Heart right ventricle (tissue), 16 donors: ENCODE measurements around the gene EFHD1. TPM values are rescaled to one million over a fixed set of nuclear protein-coding genes. Genes with fewer than 3 reads are reported as not detected.

Experiments used
- ATAC-seq, 8 donors: fragments of 200-7000 bp; cut with Tn5 transposase; one replicate each; pipeline ENCODE4 v1.9.1; 2020; ENCODE audit warnings: mild to moderate bottlenecking in 8 of 8, moderate library complexity in 8 of 8, moderate number of reproducible peaks in 1 of 8
- DNase-seq, 2 donors: peaks; one replicate each; pipeline ENCODE4 v3.0.0-alpha.2; 2020
- H3K27ac ChIP-seq, 10 donors: fragments of 200-600 bp; sonication (generic) in 2 of 10; one replicate each; pipeline versions ENCODE4 v1.5.0 to v1.8.0; 2020 to 2022; ENCODE audit warnings: mild to moderate bottlenecking in 3 of 10
- H3K27me3 ChIP-seq, 7 donors: fragments of 200-600 bp; one replicate each; pipeline ENCODE4 v1.8.0; 2021 to 2022; ENCODE audit warnings: mild to moderate bottlenecking in 2 of 7
- H3K36me3 ChIP-seq, 9 donors: fragments of 200-600 bp; sonication (generic) in 1 of 9; one replicate each; pipeline versions ENCODE4 v1.5.0 to v1.8.0; 2020 to 2022; ENCODE audit warnings: mild to moderate bottlenecking in 2 of 9
- H3K4me1 ChIP-seq, 9 donors: fragments of 200-600 bp; sonication (generic) in 1 of 9; one replicate each; pipeline versions ENCODE4 v1.5.0 to v1.8.0; 2020 to 2022; ENCODE audit warnings: mild to moderate bottlenecking in 4 of 9
- H3K4me3 ChIP-seq, 10 donors: fragments of 200-600 bp; sonication (generic) in 2 of 10; one replicate each; pipeline versions ENCODE4 v1.5.0 to v1.8.0; 2020 to 2022; ENCODE audit warnings: mild to moderate bottlenecking in 7 of 10, moderate library complexity in 2 of 10
- H3K9me3 ChIP-seq, 11 donors: fragments of 200-600 bp in 10 of 11; sonication (generic) in 2 of 11; one replicate each; pipeline versions ENCODE4 v1.5.0 to v1.8.0; 2013 to 2022; ENCODE audit warnings: mild to moderate bottlenecking in 2 of 11, control low read depth in 1 of 11, moderate library complexity in 1 of 11
- WGBS, 2 donors: extraction: QIAGEN DNeasy Blood & Tissue Kit; methylation state at CpG; one replicate each; pipeline ENCODE4 v1.1.7; 2013; ENCODE audit warnings: inconsistent platforms in 1 of 2; 5-methylcytosine and 5-hydroxymethylcytosine counted together
- intact Hi-C, 10 donors: fragments of 100-400 bp; cut with DNase I; formaldehyde crosslinking; loops; one replicate each; pipeline versions ENCODE4 v1.11.1 to v1.14.2; 2022
- polyA plus RNA-seq, 2 donors: library from polyadenylated mRNA; stranded (reverse); fragments of 200-250 nt; gene quantifications; one replicate each; pipeline ENCODE4 v1.2.3, GENCODE V29; 2013
- total RNA-seq, 10 donors: library from RNA; stranded (reverse); fragmentation: NEBNext Ultra II Directional in 3 of 10; extraction: Animal tissue kit (Norgen Biotek cat#: 25700) in 3 of 10; gene quantifications; one replicate each; pipeline versions ENCODE4 v1.2.1 to v1.2.4, GENCODE V29; 2021 to 2023
- TF ChIP-seq, protein P1 (sequence below), 9 donors: fragments of 200-600 bp; sonication (generic) in 2 of 9; IDR thresholded peaks; one replicate each; pipeline versions ENCODE4 v1.5.0 to v1.8.0; 2021 to 2022; ENCODE audit warnings: antibody characterized with exemption in 9 of 9, mild to moderate bottlenecking in 5 of 9, moderate library complexity in 1 of 9
- donor health status: Arrhythmogenic right ventricular cardiomyopathy.
- donor health status: ischemic (EF 13 %, LVEDD 7.1; RV severe dilation, severe dysfunction).
- donor health status: healthy with polysubstance abuse.
- donor health status: DM: no; HTN: yes; CAD: no.
- donor health status: DM: no; HTN: no; CAD: no.
- donor health status: ischemic (EF 25% LVEDD 6.9; RV normal size, moderate dysfunction).
- donor health status: ischemic (EF 25% LVEDD 5.7; RV mildly dilated, moderate dysfunction).
- donor health status: healthy.
- donor health status: DM: yes; HTN: yes; CAD: no.
- donor health status: Ischemic cardiomyopathy.
- donor health status: ischemic (EF 35%, LVEDD 5.7; RV mildly dilated, moderate dysfunction).
- donor health status: nonischemic (EF 11% LVEDD 7.7; RV severe dilation, severe dysfunction).
- donor health status: DM: yes; HTN: yes; CAD: no.
- donor health status: PGD.
- donor health status: ischemic (EF 29% LVEDD 5.4; RV normal size, mild dysfunction).
- donor health status: nonischemic (EF 23%, LVEDD 6.1; RV moderate dilation, normal function).

EFHD1 gene
- total and polyA plus RNA-seq, 12 donors: 8.1 to 36.2 (median 19.5) TPM

DNA sequence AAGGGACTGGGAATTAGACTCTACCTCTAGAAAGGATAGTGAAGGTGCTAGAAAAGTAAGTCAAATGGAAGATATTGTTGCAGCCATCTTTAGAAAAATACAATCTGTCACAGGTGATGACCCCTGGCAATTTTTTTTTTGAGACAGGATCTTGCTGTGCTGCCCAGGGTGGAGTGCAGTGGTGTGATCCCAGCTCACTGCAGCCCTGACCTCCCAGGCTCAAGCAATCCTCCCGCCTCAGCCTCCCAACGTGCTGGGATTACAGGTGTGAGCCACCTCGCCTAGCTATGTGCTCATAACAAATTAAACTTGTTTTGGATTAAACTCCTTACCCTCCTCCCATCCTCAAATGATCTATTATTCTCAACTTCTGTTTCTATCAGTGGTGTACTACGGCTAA lies 59.9 kb downstream of the EFHD1 start:
- no peaks in the 10 kb centered on the region for H3K36me3 ChIP-seq
- intact Hi-C loops: no loop called here
- ATAC-seq (no peak), DNase-seq (no peak)
- peaks cover 3 to 23% (median 15%) of the 10 kb centered on the region in 9 donors for H3K4me1 ChIP-seq
- peaks cover 0 to 6% (median 0%) of the 10 kb centered on the region in 11 donors for H3K9me3 ChIP-seq
- TF ChIP-seq, protein P1, sequence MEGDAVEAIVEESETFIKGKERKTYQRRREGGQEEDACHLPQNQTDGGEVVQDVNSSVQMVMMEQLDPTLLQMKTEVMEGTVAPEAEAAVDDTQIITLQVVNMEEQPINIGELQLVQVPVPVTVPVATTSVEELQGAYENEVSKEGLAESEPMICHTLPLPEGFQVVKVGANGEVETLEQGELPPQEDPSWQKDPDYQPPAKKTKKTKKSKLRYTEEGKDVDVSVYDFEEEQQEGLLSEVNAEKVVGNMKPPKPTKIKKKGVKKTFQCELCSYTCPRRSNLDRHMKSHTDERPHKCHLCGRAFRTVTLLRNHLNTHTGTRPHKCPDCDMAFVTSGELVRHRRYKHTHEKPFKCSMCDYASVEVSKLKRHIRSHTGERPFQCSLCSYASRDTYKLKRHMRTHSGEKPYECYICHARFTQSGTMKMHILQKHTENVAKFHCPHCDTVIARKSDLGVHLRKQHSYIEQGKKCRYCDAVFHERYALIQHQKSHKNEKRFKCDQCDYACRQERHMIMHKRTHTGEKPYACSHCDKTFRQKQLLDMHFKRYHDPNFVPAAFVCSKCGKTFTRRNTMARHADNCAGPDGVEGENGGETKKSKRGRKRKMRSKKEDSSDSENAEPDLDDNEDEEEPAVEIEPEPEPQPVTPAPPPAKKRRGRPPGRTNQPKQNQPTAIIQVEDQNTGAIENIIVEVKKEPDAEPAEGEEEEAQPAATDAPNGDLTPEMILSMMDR (IDR thresholded peaks at IDR 0.05): no peak
- no peak overlapping the region for H3K27ac ChIP-seq
- H3K4me3 ChIP-seq: no peak overlapping the region
- no peaks in the 10 kb centered on the region for H3K27me3 ChIP-seq
- 87 to 93% methylated on average over 4 of the region's 4 CpGs for WGBS, 2 donors

DNA sequence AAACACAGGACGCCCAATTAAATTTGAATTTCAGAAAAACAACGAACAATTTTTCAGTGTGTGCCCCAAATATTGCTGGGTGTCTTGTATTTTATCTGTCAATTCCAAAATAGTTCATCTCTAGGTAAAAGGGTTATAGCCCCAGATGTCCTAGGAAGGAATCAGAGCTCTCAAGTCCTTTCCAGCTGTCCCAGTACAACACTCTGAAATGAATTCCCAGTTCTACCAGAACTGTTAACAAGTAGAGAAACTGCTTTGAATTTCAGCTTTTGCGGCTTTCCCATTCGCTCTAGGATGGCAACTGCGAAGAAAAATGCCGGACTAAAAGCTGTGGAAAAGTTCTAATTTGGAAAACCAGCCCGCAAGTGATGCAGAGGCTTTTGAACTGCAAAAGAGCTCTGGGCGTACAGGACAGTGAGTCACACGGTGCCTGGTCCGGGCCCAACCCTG lies 63.2 kb downstream of the EFHD1 start:
- ATAC-seq (peak in 1 of 8 donors; percentile 0), DNase-seq (no peak)
- 45 to 50% methylated on average over 10 of the region's 10 CpGs for WGBS, 2 donors
- peaks cover 9 to 43% (median 34%) of the 10 kb centered on the region in 9 donors for H3K4me1 ChIP-seq
- no peaks in the 10 kb centered on the region for H3K36me3 ChIP-seq
- H3K9me3 ChIP-seq: no peaks in the 10 kb centered on the region
- H3K27ac ChIP-seq: peak overlapping the region in 9 of 10 donors; percentile 79 to 97 (median 93)
- no peaks in the 10 kb centered on the region for H3K27me3 ChIP-seq
- TF ChIP-seq, protein P1 (IDR thresholded peaks at IDR 0.05): no peak
- intact Hi-C loops: loop anchor here in 1 of 10 donors (1.0 kb wide), 1 partner anchor 38 kb away; no protein-coding TSS in a partner anchor
- H3K4me3 ChIP-seq: peak overlapping the region in 9 of 10 donors; percentile 67 to 99 (median 93)

DNA sequence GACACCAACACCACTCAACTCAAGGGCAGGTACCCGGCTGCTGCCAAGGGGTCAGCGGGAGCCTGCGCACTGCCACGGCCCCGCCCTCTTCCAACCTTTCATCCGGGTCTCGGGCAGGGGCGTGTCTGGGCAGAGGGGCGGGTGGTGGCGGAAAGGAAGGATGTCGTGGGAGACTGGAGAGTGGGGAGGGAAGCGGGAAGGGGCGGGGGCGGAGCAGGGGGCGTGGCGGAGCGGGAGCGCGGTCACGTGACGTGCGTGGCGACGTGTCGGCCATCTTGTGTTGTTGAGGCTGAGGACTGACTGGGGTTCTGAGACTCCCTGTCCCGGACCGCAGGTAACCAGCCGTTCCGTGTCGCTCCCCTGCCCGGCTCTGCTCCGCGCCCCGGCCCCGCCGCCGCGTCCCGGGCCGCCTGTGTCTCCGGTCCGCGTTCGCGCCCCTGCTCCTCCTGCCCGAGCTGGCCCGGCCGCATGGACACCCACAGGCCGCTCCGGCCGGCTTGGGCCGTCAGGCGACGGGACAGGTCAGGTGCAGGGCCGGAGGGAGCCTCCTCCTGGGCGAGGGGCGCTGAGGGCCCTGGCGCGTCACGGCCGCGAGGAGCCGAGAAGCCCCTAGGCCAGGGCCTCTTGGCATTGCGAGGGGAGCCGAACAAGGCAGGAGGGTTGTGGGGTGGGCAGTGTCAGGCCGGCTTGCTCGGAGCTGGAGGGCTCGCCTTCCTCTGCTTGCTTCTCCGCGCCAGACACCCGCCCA lies 63.8 kb downstream of the EFHD1 start, which contains the start of gene GIGYF2:
TSS of gene GIGYF2 (plus strand) at position 273 of the 748 bp plus-strand sequence. CDS start 37,867 bp downstream, outside the sequence.
- Histone ChIP-seq H3K36me3 (peaks cover 0 to 4% (median 0%) of the 10 kb centered on the region in 9 donors), H3K4me3 (peak within 1 kb of the TSS; percentile 67 to 99 (median 93)), H3K9me3 (no peaks in the 10 kb centered on the region), H3K27ac (peak within 1 kb of the TSS; percentile 69 to 97 (median 93)), H3K4me1 (peaks cover 9 to 49% (median 36%) of the 10 kb centered on the region in 9 donors), H3K27me3 (no peaks in the 10 kb centered on the region)
- DNase-seq: peak; percentile 98
- TF ChIP-seq, protein P1 (IDR thresholded peaks at IDR 0.05): no peak
- 0 to 1% methylated on average over 66 to 71 of the region's 71 CpGs for WGBS, 2 donors
- intact Hi-C loops: loop anchor here in 1 of 10 donors (1.0 kb wide), 1 partner anchor 39 kb away; no protein-coding TSS in a partner anchor
- peak; percentile 97 to 99 (median 99) for ATAC-seq

DNA sequence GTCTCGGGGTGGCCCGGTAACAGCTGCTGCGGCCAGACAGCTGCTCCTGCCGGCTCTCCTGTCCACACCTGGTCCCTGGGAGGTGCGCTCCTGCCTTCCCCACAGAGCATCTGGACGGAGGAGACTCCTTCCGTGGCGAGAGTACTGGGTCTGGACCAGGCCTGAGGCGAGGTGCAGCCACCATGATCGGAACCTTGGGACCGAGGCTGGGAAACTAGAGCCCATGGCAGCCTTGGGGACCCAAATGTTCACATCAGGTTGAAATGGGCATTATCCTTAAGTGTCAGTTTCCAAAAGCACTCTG lies 64.4 kb downstream of the EFHD1 start:
- TF ChIP-seq, protein P1 (IDR thresholded peaks at IDR 0.05): no peak
- no peaks in the 10 kb centered on the region for H3K27me3 ChIP-seq
- H3K9me3 ChIP-seq: no peaks in the 10 kb centered on the region
- 0% methylated on average over 11 of the region's 11 CpGs for WGBS, 2 donors
- H3K27ac ChIP-seq: peak overlapping the region in 9 of 10 donors; percentile 86 to 97 (median 93)
- peaks cover 0 to 9% (median 0%) of the 10 kb centered on the region in 9 donors for H3K36me3 ChIP-seq
- ATAC-seq (peak in 6 of 8 donors; percentile 2 to 28 (median 12)), DNase-seq (no peak)
- intact Hi-C loops: loop anchor here in 1 of 10 donors (1.0 kb wide), 1 partner anchor 39 kb away; no protein-coding TSS in a partner anchor
- peak overlapping the region; percentile 67 to 99 (median 93) for H3K4me3 ChIP-seq
- peaks cover 9 to 55% (median 40%) of the 10 kb centered on the region in 9 donors for H3K4me1 ChIP-seq
